ENCODE measurements around the gene PTH1R.

Gene PTH1R

GRCh38 chr3:46884427-46884826 is 6.9 kb downstream of the PTH1R start:
- DNase-seq, result no peak

DNA sequence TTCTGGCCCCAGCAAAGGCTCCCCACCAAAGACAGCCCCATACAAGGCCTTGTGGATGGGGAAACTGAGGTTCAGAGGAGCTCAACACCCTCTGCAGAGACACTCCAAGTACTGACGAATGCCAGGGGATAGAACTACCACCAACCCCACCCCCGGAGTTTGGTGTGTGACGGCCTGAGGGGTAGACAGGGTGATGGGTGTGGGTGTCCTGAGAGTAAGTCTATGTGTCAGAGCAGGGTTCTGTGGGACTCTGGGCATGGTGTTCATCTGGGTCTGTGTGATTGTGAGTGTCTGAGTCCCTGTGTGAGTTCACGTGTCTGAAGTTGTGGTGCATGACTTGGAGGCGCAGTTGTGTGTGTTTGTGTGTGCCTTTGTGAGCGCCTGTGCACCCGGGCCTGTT is 7.4 kb downstream of the PTH1R start:
- DNase-seq, result no peak

GRCh38 chr3:46885612-46886011 is 8.1 kb downstream of the PTH1R start:
- no peak for DNase-seq

DNA sequence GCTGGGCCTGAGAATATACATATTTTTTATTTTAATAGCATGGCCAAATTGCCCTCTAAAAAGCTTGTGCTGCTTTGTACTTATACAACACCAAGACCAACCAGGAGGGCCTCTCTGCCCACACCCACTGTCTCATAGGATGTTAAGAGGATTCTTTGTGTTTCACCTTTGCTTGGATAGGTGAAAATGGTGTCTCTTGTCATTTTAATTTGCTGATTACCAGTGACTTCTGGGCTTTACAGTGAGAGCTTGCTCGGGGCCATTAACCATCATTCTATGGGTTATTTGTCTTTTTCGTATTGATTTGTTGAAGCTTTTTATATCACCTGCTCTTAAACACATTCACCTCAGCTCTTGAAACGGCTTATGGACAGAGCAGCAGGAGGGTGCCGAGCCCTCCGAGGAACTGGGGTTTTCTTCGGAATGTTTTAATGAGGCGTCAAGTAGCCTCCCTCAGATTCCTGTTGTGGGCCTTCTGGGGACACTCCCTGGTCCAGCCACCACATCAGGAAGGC is 10.5 kb downstream of the PTH1R start:
- no peak for DNase-seq

DNA sequence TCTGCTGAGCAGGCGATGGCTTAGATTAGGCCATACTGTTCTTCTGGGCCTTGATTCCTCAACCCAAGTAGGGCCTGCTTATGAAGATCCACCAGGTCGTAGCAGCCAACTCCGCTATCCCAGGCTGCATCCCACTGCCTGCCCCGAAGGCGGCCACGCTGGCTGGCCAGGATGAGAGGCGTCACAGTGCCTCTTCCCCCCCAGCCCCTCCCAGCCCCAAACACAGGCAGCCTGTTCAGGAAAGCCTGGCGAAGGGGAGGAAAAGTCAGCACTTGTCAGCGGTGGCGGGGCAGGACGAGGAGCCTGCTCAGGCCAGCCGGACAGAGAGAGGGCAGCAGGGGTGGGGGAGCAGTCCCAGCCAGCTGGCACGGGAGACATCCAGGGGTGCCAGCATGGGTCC is 11.2 kb downstream of the PTH1R start:
- no peak for DNase-seq

- no peak for DNase-seq
Observed at GRCh38 chr3:46889381-46890110, 12.0 kb downstream of the PTH1R start.

DNA sequence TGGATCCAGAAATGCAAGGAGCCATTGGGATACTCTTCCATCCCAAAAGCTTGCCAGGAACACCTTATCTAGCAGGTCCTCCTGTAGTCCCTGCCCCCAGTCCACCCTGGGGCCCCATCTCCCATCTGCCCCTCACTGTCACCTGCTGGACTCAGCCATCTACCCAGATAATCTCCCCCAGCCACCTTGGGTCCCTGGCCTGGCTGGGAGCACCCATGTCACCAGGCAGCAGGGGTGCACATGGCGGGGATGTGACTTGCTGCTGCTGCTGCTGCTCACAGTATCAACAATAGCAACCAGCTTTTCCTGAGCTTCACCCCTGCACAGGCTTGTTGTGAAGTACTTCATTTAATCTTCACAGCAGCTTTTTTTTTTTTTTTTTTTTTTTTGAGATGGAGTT is 12.6 kb downstream of the PTH1R start:
- no peak for DNase-seq

- DNase-seq, result no peak
Observed at GRCh38 chr3:46891132-46891531, 13.6 kb downstream of the PTH1R start.

GRCh38 chr3:46892285-46893145 is 15.0 kb downstream of the PTH1R start:
- DNase-seq, result peak; percentile 87

- no peak for DNase-seq
Observed at GRCh38 chr3:46893146-46893748, 15.7 kb downstream of the PTH1R start.

GRCh38 chr3:46893763-46894162 is 16.2 kb downstream of the PTH1R start:
- DNase-seq, result no peak

- DNase-seq, result no peak
Observed at GRCh38 chr3:46894256-46894655, 16.7 kb downstream of the PTH1R start.

DNA sequence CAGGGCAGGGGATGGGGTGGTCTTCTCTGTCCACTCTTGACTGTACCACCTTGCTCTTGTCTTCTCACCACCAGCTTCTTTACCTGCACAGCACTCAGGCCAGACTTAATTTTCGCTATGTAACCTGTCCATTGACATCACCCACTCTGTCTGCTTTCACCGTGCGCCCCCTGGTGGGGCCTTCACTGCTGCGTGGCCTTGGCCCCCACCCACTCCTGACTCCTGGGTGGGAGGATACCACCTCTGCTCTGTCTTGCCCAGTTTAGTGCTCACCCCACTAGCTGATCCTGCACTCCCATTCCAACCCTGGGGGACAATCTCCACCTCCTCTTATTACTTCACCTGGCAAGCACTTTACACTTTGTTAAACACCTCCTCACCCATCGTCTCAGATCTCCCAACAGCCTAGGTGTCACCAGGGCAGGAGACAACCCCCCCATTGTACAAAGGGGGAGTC is 17.7 kb downstream of the PTH1R start:
- DNase-seq, result peak; percentile 80

- DNase-seq, result peak; percentile 16
Observed at GRCh38 chr3:46895761-46896160, 18.2 kb downstream of the PTH1R start.

- peak; percentile 78 for DNase-seq
Observed at GRCh38 chr3:46896386-46896785, 18.9 kb downstream of the PTH1R start.

GRCh38 chr3:46897031-46897430 is 19.5 kb downstream of the PTH1R start:
- no peak for DNase-seq

DNA sequence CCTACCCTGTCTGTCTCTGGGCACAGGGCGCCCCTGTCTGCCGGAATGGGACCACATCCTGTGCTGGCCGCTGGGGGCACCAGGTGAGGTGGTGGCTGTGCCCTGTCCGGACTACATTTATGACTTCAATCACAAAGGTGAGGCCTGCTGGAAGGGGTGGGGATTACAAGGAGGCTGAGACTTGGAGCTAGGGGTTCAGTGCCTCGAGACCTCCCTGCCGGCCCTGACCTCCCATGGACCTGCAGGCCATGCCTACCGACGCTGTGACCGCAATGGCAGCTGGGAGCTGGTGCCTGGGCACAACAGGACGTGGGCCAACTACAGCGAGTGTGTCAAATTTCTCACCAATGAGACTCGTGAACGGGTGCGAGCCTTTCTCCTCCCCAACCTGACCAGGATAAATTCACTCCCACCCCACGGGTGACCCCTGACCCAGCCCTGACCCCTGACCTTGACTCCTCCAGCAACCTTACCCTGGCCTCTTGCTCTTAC is 20.4 kb downstream of the PTH1R start:
- no peak for DNase-seq

- DNase-seq, result no peak
Observed at GRCh38 chr3:46898321-46899150, 21.0 kb downstream of the PTH1R start.

DNA sequence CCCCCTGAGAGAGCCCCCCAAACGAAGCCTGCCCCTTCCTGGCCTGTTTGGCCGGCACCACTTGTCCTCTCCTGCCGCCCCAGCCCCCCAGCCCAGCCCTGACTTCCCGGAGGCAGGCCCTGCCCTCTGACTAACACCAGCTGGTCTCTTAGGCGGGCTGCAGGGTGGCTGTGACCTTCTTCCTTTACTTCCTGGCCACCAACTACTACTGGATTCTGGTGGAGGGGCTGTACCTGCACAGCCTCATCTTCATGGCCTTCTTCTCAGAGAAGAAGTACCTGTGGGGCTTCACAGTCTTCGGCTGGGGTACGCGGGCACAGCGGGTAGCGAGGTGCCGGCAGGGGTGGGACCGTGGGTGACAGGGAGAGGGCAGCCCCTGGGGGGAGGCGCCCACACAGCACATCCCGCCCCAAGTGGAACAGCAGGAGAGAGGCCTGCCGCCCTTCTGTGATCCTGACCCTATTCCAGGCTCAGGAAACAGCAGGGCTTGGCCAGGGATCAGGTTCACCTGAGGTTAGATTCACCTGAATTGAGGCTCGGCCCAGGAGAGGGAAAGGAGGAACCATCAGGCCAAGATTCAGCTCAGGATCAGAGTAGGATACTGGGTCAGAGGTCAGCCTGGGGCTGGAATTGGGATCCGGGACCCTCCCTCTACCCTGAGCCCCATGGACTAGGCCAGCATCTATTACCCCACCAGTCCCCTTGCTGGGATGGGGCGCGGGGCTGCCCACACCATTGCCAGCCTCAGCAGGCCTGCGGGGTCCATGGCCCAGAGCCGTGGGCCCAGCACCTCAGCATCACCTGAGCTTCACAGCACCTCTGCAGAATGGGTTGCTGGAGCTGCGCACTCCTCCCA is 21.9 kb downstream of the PTH1R start:
- no peak for DNase-seq

GRCh38 chr3:46900007-46900292 is 22.4 kb downstream of the PTH1R start:
- peak; percentile 67 for DNase-seq

GRCh38 chr3:46900356-46900755 is 22.8 kb downstream of the PTH1R start:
- DNase-seq, result no peak

DNA sequence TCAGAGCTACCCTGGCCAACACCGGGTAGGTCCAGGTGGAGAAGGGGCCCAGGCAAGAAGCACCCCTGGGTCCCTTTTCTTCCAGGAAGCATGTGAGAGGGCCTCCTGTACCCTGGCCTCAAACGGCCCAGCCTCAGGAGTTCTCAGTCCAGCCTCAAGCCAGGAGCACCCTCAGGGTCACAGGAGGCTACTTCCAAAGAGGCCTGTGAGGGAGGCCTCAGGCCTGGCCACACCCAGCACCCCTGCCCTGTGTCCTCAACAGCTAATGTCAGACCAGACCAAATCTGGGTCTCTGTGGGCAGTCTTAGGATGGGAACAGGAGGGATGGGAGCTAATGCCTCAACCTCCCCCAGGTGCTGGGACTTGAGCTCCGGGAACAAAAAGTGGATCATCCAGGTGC is 23.5 kb downstream of the PTH1R start:
- no peak for DNase-seq
